Measurements from ENCODE around the gene TSPAN2.

Gene TSPAN2

GRCh38 chr1:115091572-115091971, 2.3 kb upstream of the TSPAN2 start:
- no peaks in the 10 kb centered on the region for H3K9me3 ChIP-seq (ENCODE audit: insufficient read depth, low read length)
- no peaks in the 10 kb centered on the region for H3K9me2 ChIP-seq (replicated peaks; ENCODE audit: insufficient read depth, low read length)
- no peak overlapping the region for H3K27ac ChIP-seq (ENCODE audit: low read depth, low read length)
- TF ChIP-seq EZH2phosphoT487 (conservative IDR thresholded peaks at IDR 0.05; ENCODE audit: low read length) (no peak), CTCF (IDR thresholded peaks at IDR 0.05; ENCODE audit: insufficient read depth, low read length, poor library complexity, severe bottlenecking) (no peak)
- no peaks in the 10 kb centered on the region for H4K20me1 ChIP-seq (ENCODE audit: low read depth, low read length)
- no peak overlapping the region for H2AFZ ChIP-seq (ENCODE audit: low read depth, low read length, severe bottlenecking)
- H3K4me2 ChIP-seq (ENCODE audit: low read depth, low read length, poor library complexity, severe bottlenecking) = no peak overlapping the region
- H3K4me3 ChIP-seq (ENCODE audit: insufficient read depth, low read length, poor library complexity, severe bottlenecking) = no peak overlapping the region
- no peaks in the 10 kb centered on the region for H3K36me3 ChIP-seq (ENCODE audit: low read length)
- no peaks in the 10 kb centered on the region for H3K79me2 ChIP-seq (ENCODE audit: insufficient read depth, low read length)
- H3K9ac ChIP-seq (ENCODE audit: low read length) = no peak overlapping the region
- H3K27me3 ChIP-seq (ENCODE audit: low read length) = no peaks in the 10 kb centered on the region
- H3F3A ChIP-seq (ENCODE audit: insufficient read depth) = no peaks in the 10 kb centered on the region

- no peaks in the 10 kb centered on the region for H3K9me2 ChIP-seq (replicated peaks; ENCODE audit: insufficient read depth, low read length)
- no peaks in the 10 kb centered on the region for H3K9me3 ChIP-seq (ENCODE audit: insufficient read depth, low read length)
- no peaks in the 10 kb centered on the region for H3K27me3 ChIP-seq (ENCODE audit: low read length)
- no peaks in the 10 kb centered on the region for H3K36me3 ChIP-seq (ENCODE audit: low read length)
- no peak overlapping the region for H3K4me2 ChIP-seq (ENCODE audit: low read depth, low read length, poor library complexity, severe bottlenecking)
- no peak overlapping the region for H3K4me3 ChIP-seq (ENCODE audit: insufficient read depth, low read length, poor library complexity, severe bottlenecking)
- no peak for TF ChIP-seq EZH2phosphoT487 (conservative IDR thresholded peaks at IDR 0.05; ENCODE audit: low read length)
- TF ChIP-seq CTCF (IDR thresholded peaks at IDR 0.05; ENCODE audit: insufficient read depth, low read length, poor library complexity, severe bottlenecking) = no peak
- no peaks in the 10 kb centered on the region for H3F3A ChIP-seq (ENCODE audit: insufficient read depth)
- H3K27ac ChIP-seq (ENCODE audit: low read depth, low read length) = no peak overlapping the region
- no peaks in the 10 kb centered on the region for H4K20me1 ChIP-seq (ENCODE audit: low read depth, low read length)
- no peaks in the 10 kb centered on the region for H3K79me2 ChIP-seq (ENCODE audit: insufficient read depth, low read length)
- no peak overlapping the region for H3K9ac ChIP-seq (ENCODE audit: low read length)
- H2AFZ ChIP-seq (ENCODE audit: low read depth, low read length, severe bottlenecking) = no peak overlapping the region
Observed at GRCh38 chr1:115090956-115091355, 1.7 kb upstream of the TSPAN2 start.

- H3K9ac ChIP-seq (ENCODE audit: low read length) = no peak overlapping the region
- TF ChIP-seq EZH2phosphoT487 (conservative IDR thresholded peaks at IDR 0.05; ENCODE audit: low read length) (no peak), CTCF (IDR thresholded peaks at IDR 0.05; ENCODE audit: insufficient read depth, low read length, poor library complexity, severe bottlenecking) (no peak)
- H3K4me3 ChIP-seq (ENCODE audit: insufficient read depth, low read length, poor library complexity, severe bottlenecking) = no peak overlapping the region
- H3K9me2 ChIP-seq (replicated peaks; ENCODE audit: insufficient read depth, low read length) = no peaks in the 10 kb centered on the region
- no peaks in the 10 kb centered on the region for H3K79me2 ChIP-seq (ENCODE audit: insufficient read depth, low read length)
- H3K4me2 ChIP-seq (ENCODE audit: low read depth, low read length, poor library complexity, severe bottlenecking) = no peak overlapping the region
- H3F3A ChIP-seq (ENCODE audit: insufficient read depth) = no peaks in the 10 kb centered on the region
- no peak overlapping the region for H2AFZ ChIP-seq (ENCODE audit: low read depth, low read length, severe bottlenecking)
- H3K27me3 ChIP-seq (ENCODE audit: low read length) = no peaks in the 10 kb centered on the region
- H4K20me1 ChIP-seq (ENCODE audit: low read depth, low read length) = no peaks in the 10 kb centered on the region
- no peaks in the 10 kb centered on the region for H3K9me3 ChIP-seq (ENCODE audit: insufficient read depth, low read length)
- H3K36me3 ChIP-seq (ENCODE audit: low read length) = no peaks in the 10 kb centered on the region
- no peak overlapping the region for H3K27ac ChIP-seq (ENCODE audit: low read depth, low read length)
Observed at GRCh38 chr1:115090540-115090939, 1.2 kb upstream of the TSPAN2 start.

GRCh38 chr1:115090186-115090490, 835 bp upstream of the TSPAN2 start:
- H3K4me3 ChIP-seq (ENCODE audit: insufficient read depth, low read length, poor library complexity, severe bottlenecking) = no peak overlapping the region

More at GRCh38 chr1:115090186-115090490, 835 bp upstream of the TSPAN2 start:
- Histone ChIP-seq H3K9ac (ENCODE audit: low read length) (no peak overlapping the region), H3K79me2 (ENCODE audit: insufficient read depth, low read length) (no peaks in the 10 kb centered on the region), H2AFZ (ENCODE audit: low read depth, low read length, severe bottlenecking) (no peak overlapping the region), H3K27ac (ENCODE audit: low read depth, low read length) (no peak overlapping the region), H3F3A (ENCODE audit: insufficient read depth) (no peaks in the 10 kb centered on the region), H3K27me3 (ENCODE audit: low read length) (no peaks in the 10 kb centered on the region), H3K4me2 (ENCODE audit: low read depth, low read length, poor library complexity, severe bottlenecking) (no peak overlapping the region), H3K9me2 (replicated peaks; ENCODE audit: insufficient read depth, low read length) (no peaks in the 10 kb centered on the region), H4K20me1 (ENCODE audit: low read depth, low read length) (no peaks in the 10 kb centered on the region), H3K9me3 (ENCODE audit: insufficient read depth, low read length) (no peaks in the 10 kb centered on the region), H3K36me3 (ENCODE audit: low read length) (no peaks in the 10 kb centered on the region)
- TF ChIP-seq CTCF (IDR thresholded peaks at IDR 0.05; ENCODE audit: insufficient read depth, low read length, poor library complexity, severe bottlenecking) (no peak), EZH2phosphoT487 (conservative IDR thresholded peaks at IDR 0.05; ENCODE audit: low read length) (no peak)

Data from SU-DHL-6 (cell line).